Aortic smooth muscle cell (primary cell): ENCODE measurements around the gene DHX57. TPM values are rescaled to one million over a fixed set of nuclear protein-coding genes. Genes with fewer than 3 reads are reported as not detected.

ENCODE experiments used
- total RNA-seq: library from RNA; depleted of rRNA; stranded (reverse); fragments of >200 nt; gene quantifications from 2 replicates; pipeline ENCODE4 v1.2.3, GENCODE V29; 2014

DHX57 gene, protein sequence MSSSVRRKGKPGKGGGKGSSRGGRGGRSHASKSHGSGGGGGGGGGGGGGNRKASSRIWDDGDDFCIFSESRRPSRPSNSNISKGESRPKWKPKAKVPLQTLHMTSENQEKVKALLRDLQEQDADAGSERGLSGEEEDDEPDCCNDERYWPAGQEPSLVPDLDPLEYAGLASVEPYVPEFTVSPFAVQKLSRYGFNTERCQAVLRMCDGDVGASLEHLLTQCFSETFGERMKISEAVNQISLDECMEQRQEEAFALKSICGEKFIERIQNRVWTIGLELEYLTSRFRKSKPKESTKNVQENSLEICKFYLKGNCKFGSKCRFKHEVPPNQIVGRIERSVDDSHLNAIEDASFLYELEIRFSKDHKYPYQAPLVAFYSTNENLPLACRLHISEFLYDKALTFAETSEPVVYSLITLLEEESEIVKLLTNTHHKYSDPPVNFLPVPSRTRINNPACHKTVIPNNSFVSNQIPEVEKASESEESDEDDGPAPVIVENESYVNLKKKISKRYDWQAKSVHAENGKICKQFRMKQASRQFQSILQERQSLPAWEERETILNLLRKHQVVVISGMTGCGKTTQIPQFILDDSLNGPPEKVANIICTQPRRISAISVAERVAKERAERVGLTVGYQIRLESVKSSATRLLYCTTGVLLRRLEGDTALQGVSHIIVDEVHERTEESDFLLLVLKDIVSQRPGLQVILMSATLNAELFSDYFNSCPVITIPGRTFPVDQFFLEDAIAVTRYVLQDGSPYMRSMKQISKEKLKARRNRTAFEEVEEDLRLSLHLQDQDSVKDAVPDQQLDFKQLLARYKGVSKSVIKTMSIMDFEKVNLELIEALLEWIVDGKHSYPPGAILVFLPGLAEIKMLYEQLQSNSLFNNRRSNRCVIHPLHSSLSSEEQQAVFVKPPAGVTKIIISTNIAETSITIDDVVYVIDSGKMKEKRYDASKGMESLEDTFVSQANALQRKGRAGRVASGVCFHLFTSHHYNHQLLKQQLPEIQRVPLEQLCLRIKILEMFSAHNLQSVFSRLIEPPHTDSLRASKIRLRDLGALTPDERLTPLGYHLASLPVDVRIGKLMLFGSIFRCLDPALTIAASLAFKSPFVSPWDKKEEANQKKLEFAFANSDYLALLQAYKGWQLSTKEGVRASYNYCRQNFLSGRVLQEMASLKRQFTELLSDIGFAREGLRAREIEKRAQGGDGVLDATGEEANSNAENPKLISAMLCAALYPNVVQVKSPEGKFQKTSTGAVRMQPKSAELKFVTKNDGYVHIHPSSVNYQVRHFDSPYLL (N-terminal part only)
- 26.6 and 28.7 TPM in 2 replicates for total RNA-seq

DNA sequence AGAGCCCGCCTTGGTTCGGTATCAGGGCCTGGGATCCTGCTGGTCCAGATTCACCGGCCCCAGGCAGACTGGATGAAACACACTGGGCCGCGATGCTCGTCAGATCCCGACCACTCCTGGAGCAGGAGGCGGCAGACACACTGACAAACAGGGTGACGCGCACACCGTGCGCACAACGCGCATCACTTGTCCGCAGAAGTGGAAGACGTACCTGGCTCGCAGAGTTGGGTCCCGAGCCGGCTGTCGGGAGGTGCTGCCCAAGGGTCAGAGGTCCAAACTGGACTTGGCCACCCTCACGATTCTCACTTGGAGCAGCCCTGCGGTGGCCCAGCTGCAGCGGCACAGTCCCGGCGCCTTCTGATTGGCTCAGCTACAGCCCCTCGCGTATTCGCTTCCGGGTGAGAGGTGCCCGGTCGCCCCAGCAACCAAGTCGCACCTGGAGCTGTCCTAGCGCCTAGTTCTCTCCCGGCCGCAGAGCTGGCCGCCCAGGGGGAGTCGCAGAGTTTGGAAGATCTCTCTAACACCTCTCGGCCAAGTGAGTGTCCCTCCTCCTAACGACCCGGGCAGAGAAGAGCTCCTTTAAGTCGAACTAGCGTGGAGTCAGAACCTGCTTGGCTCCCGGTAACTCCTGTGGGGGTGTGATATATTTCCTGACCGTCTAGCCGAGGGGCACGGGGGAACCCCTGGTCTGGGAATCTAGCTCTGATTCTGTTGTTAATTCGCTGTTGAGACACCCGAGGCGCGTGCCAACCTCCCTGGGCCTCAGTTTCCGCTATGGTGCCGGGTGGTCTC, at the start of gene DHX57, which contains the start of gene MORN2:
Gene DHX57 (minus strand): TSS at position 359 of the 792 bp plus-strand sequence. CDS start 7,529 bp downstream, outside the sequence.
Gene MORN2 (plus strand): TSS at position 401 of the 792 bp plus-strand sequence.

DNA sequence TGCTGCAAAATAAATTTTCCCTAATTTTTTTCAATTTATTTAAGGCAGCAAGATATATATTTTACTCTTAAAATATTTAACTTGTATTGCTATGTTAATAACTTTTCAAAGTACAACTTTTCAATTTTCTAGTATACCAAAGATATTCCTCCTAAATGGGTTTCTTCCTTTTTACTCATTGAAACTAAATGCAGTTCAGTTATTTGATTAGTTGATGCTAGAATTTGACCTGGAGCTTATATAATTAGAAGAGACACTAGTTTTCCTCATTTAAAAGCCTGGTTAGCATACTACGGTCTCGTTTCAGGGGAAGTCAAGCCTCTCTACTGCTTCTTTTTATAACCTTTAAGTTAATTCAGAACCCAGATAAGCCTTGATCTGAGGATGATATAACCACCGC, 13.8 kb upstream of the DHX57 start, which contains the start of gene ARHGEF33:
Gene ARHGEF33 (plus strand): TSS at position 301 of the 400 bp plus-strand sequence. CDS start 29,573 bp downstream, outside the sequence.

GRCh38 chr2:38750891-38751595, 124.7 kb downstream of the DHX57 start, which contains the start of gene SRSF7:
Gene SRSF7, minus strand, starts transcription at chr2:38751361. Its CDS starts 105 bp downstream, at chr2:38751256.

Other genes starting within 250 kb of the DHX57 start
- gene GALM, start 209.8 kb downstream of the DHX57 start, total RNA-seq: 17.3 and 18.0 TPM in 2 replicates
- gene SRSF7, start 124.6 kb downstream of the DHX57 start, total RNA-seq: 134 and 172 TPM in 2 replicates
- 11.8 and 12.0 TPM in 2 replicates for gene GEMIN6, start 97.7 kb downstream of the DHX57 start, total RNA-seq
- gene MORN2, start within 50 bp of the DHX57 start, total RNA-seq: 22.5 and 28.9 TPM in 2 replicates
- 0.37 and 0.40 TPM in 2 replicates for gene ARHGEF33, start 13.9 kb upstream of the DHX57 start, total RNA-seq
- gene SOS1, start 245.1 kb upstream of the DHX57 start, total RNA-seq: 13.3 and 22.0 TPM in 2 replicates